GM18909 (cell line): ENCODE data around the gene KRTAP13-3.

Experiments used
- ATAC-seq: cut with Tn5 transposase; IDR thresholded peaks from one replicate; pipeline ENCODE4 v1.9.1; 2021; ENCODE audit warnings: mild to moderate bottlenecking; ENCODE audit not compliant: unreplicated experiment, poor library complexity

Gene KRTAP13-3

GRCh38 chr21:30425826-30426225 is at the start of gene KRTAP13-3:
TSS of gene KRTAP13-3 (minus strand) at chr21:30425926. CDS start at chr21:30425912, 14 bp downstream.
- ATAC-seq: no peak

GRCh38 chr21:30468900-30469714 is 43.4 kb upstream of the KRTAP13-3 start:
- ATAC-seq: no peak

- ATAC-seq: no peak
Measured at GRCh38 chr21:30463713-30464112, 38.0 kb upstream of the KRTAP13-3 start.

- no peak for ATAC-seq
Measured at GRCh38 chr21:30448514-30448913, 22.8 kb upstream of the KRTAP13-3 start.

GRCh38 chr21:30447056-30447455 is 21.3 kb upstream of the KRTAP13-3 start:
- no peak for ATAC-seq

- no peak for ATAC-seq
Measured at GRCh38 chr21:30444204-30444603, 18.5 kb upstream of the KRTAP13-3 start.

- no peak for ATAC-seq
Measured at GRCh38 chr21:30443226-30443625, 17.5 kb upstream of the KRTAP13-3 start.

GRCh38 chr21:30439975-30440374 is 14.2 kb upstream of the KRTAP13-3 start, which contains the start of gene KRTAP15-1:
TSS of gene KRTAP15-1 (plus strand) at chr21:30440275. CDS start at chr21:30440328, 53 bp downstream.
- ATAC-seq: no peak

- ATAC-seq: no peak
Measured at GRCh38 chr21:30437010-30437565, 11.4 kb upstream of the KRTAP13-3 start.

- ATAC-seq: no peak
Measured at GRCh38 chr21:30434033-30434631, 8.4 kb upstream of the KRTAP13-3 start.

GRCh38 chr21:30430170-30430655 is 4.5 kb upstream of the KRTAP13-3 start, which contains the start of gene KRTAP13-4:
TSS of gene KRTAP13-4 (plus strand) at chr21:30430220. CDS start at chr21:30430276, 56 bp downstream.
- ATAC-seq: no peak

GRCh38 chr21:30426731-30427130 is 1.0 kb upstream of the KRTAP13-3 start:
- ATAC-seq: no peak

- ATAC-seq: no peak
Measured at GRCh38 chr21:30415993-30416392, 9.7 kb downstream of the KRTAP13-3 start.

GRCh38 chr21:30408782-30409494 is 16.8 kb downstream of the KRTAP13-3 start:
- no peak for ATAC-seq

GRCh38 chr21:30395731-30396130 is 30.0 kb downstream of the KRTAP13-3 start, which contains the start of gene KRTAP13-1:
TSS of gene KRTAP13-1 (plus strand) at chr21:30396031. CDS start at chr21:30396087, 56 bp downstream.
- no peak for ATAC-seq

- no peak for ATAC-seq
Measured at GRCh38 chr21:30391492-30392025, 34.2 kb downstream of the KRTAP13-3 start.

- no peak for ATAC-seq
Measured at GRCh38 chr21:30382201-30382600, 43.5 kb downstream of the KRTAP13-3 start.
